Bronchial epithelial cell (primary cell): ENCODE data around the gene POLR3E. TPM values are rescaled to one million over a fixed set of nuclear protein-coding genes. Genes with fewer than 3 reads are reported as not detected.

Source experiments
- DNase-seq: peaks from one replicate; pipeline ENCODE4 v3.0.0-alpha.2; 2010; ENCODE audit warnings: low read depth
- FAIRE-seq: peaks from 2 replicates; lab custom pipeline; 2011; peaks lifted over from hg19 to GRCh38; lab: Jason Lieb, UNC
- H3K27me3 ChIP-seq: 2 replicates; pipeline ENCODE4 v1.5.1; 2011; ENCODE audit warnings: low read length; ENCODE audit not compliant: control insufficient read depth, insufficient read depth
- H3K36me3 ChIP-seq: 2 replicates; pipeline ENCODE4 v1.5.1; 2011; ENCODE audit warnings: low read length; ENCODE audit not compliant: control insufficient read depth, insufficient read depth
- H3K4me3 ChIP-seq: 2 replicates; pipeline ENCODE4 v1.5.1; 2011; ENCODE audit warnings: mild to moderate bottlenecking, low read depth, low read length, control low read depth
- CTCF ChIP-seq: IDR thresholded peaks from 2 replicates; pipeline ENCODE4 v1.5.1; 2011; ENCODE audit warnings: mild to moderate bottlenecking, moderate library complexity, low read length, control low read depth, inconsistent platforms; ENCODE audit not compliant: insufficient read depth, severe bottlenecking
- total RNA-seq: library from RNA; depleted of rRNA; stranded (reverse); fragments of >200 nt; gene quantifications from 2 replicates; pipeline ENCODE4 v1.2.1, GENCODE V29; 2014

Gene POLR3E
- total RNA-seq, 1 donor from 2014 or later: 60.3 TPM

GRCh38 chr16:22284637-22285036 is 12.6 kb upstream of the POLR3E start:
- H3K36me3 ChIP-seq: peaks cover 5% of the 10 kb centered on the region
- TF ChIP-seq CTCF: no peak
- no peak overlapping the region for H3K4me3 ChIP-seq
- FAIRE-seq: no peak
- DNase-seq: no peak
- H3K27me3 ChIP-seq: no peaks in the 10 kb centered on the region

GRCh38 chr16:22285080-22285479 is 12.1 kb upstream of the POLR3E start:
- H3K36me3 ChIP-seq: peaks cover 3% of the 10 kb centered on the region
- H3K4me3 ChIP-seq: no peak overlapping the region
- no peak for DNase-seq
- no peak for FAIRE-seq
- TF ChIP-seq CTCF: no peak
- no peaks in the 10 kb centered on the region for H3K27me3 ChIP-seq

GRCh38 chr16:22291020-22291419 is 6.2 kb upstream of the POLR3E start:
- DNase-seq (no peak), FAIRE-seq (no peak)
- H3K4me3 ChIP-seq: no peak overlapping the region
- H3K36me3 ChIP-seq: no peaks in the 10 kb centered on the region
- TF ChIP-seq CTCF: no peak
- H3K27me3 ChIP-seq: no peaks in the 10 kb centered on the region

- Histone ChIP-seq H3K27me3 (no peaks in the 10 kb centered on the region), H3K4me3 (no peak overlapping the region), H3K36me3 (no peaks in the 10 kb centered on the region)
- TF ChIP-seq CTCF: no peak
- FAIRE-seq: no peak
- no peak for DNase-seq
Observed at GRCh38 chr16:22291860-22292318, 5.3 kb upstream of the POLR3E start.

GRCh38 chr16:22292320-22292719 is 4.9 kb upstream of the POLR3E start:
- TF ChIP-seq CTCF: no peak
- Histone ChIP-seq H3K27me3 (no peaks in the 10 kb centered on the region), H3K4me3 (no peak overlapping the region), H3K36me3 (no peaks in the 10 kb centered on the region)
- DNase-seq: no peak
- FAIRE-seq: no peak

GRCh38 chr16:22293137-22294106 is 3.8 kb upstream of the POLR3E start:
- FAIRE-seq (no peak), DNase-seq (no peak)
- H3K36me3 ChIP-seq: no peaks in the 10 kb centered on the region
- H3K27me3 ChIP-seq: no peaks in the 10 kb centered on the region
- no peak for TF ChIP-seq CTCF
- no peak overlapping the region for H3K4me3 ChIP-seq
